H9 (cell line): ENCODE data around the gene TMOD3. TPM values are rescaled to one million over a fixed set of nuclear protein-coding genes. Genes with fewer than 3 reads are reported as not detected.

Experiments
- DNase-seq: peaks from one replicate; pipeline ENCODE4 v3.0.0-alpha.2; 2017
- H2AFZ ChIP-seq: one replicate; pipeline ENCODE4 v1.6.1; 2013; ENCODE audit warnings: mild to moderate bottlenecking, low read length, control low read depth, moderate library complexity
- H2AK5ac ChIP-seq: 2 replicates; pipeline ENCODE4 v1.6.1; 2013; ENCODE audit warnings: low read length, control low read depth, mixed read lengths; ENCODE audit not compliant: insufficient read length
- H2BK120ac ChIP-seq: one replicate; pipeline ENCODE4 v1.6.1; 2013; ENCODE audit warnings: low read depth, mild to moderate bottlenecking, low read length, control low read depth, inconsistent platforms; ENCODE audit not compliant: poor library complexity, severe bottlenecking
- H2BK12ac ChIP-seq: 2 replicates; pipeline ENCODE4 v1.6.1; 2013; ENCODE audit warnings: low read length, control low read depth, mixed read lengths, low read depth; ENCODE audit not compliant: insufficient read length
- H2BK15ac ChIP-seq: 2 replicates; pipeline ENCODE4 v1.6.1; 2013; ENCODE audit warnings: low read depth, low read length, control low read depth
- H2BK20ac ChIP-seq: one replicate; pipeline ENCODE4 v1.6.1; 2013; ENCODE audit warnings: low read depth, mild to moderate bottlenecking, low read length, control low read depth, inconsistent platforms; ENCODE audit not compliant: poor library complexity, severe bottlenecking
- H2BK5ac ChIP-seq: 2 replicates; pipeline ENCODE4 v1.6.1; 2013; ENCODE audit warnings: low read length, control low read depth, mixed read lengths; ENCODE audit not compliant: insufficient read length
- H3K14ac ChIP-seq: 2 replicates; pipeline ENCODE4 v1.6.1; 2013; ENCODE audit warnings: low read length, control low read depth; ENCODE audit not compliant: insufficient read depth
- H3K18ac ChIP-seq: 2 replicates; pipeline ENCODE4 v1.6.1; 2013; ENCODE audit warnings: low read depth, mild to moderate bottlenecking, mixed read lengths, low read length, control low read depth; ENCODE audit not compliant: insufficient read length
- H3K23ac ChIP-seq: 2 replicates; pipeline ENCODE4 v1.6.1; 2013; ENCODE audit warnings: low read length, control low read depth, mixed read lengths, low read depth; ENCODE audit not compliant: insufficient read length
- H3K23me2 ChIP-seq: 2 replicates; pipeline ENCODE4 v1.6.1; 2013; ENCODE audit warnings: low read depth, mild to moderate bottlenecking, mixed read lengths, low read length, control low read depth; ENCODE audit not compliant: insufficient read length, poor library complexity, severe bottlenecking
- H3K27ac ChIP-seq: 2 replicates; pipeline ENCODE4 v1.5.1; 2013; ENCODE audit warnings: low read length, control low read depth, mixed read lengths, low read depth; ENCODE audit not compliant: insufficient read length
- H3K27me3 ChIP-seq: 2 replicates; pipeline ENCODE4 v1.6.1; 2013; ENCODE audit warnings: low read length, control low read depth, inconsistent platforms; ENCODE audit not compliant: insufficient read depth
- H3K4ac ChIP-seq: 2 replicates; pipeline ENCODE4 v1.6.1; 2013; ENCODE audit warnings: low read depth, mild to moderate bottlenecking, control low read depth, inconsistent platforms, low read length, moderate library complexity
- H3K4me1 ChIP-seq: 2 replicates; pipeline ENCODE4 v1.6.1; 2013; ENCODE audit warnings: low read length, control low read depth, inconsistent platforms; ENCODE audit not compliant: insufficient read depth
- H3K4me2 ChIP-seq: 2 replicates; pipeline ENCODE4 v1.6.1; 2013; ENCODE audit warnings: low read length, control low read depth, mixed read lengths; ENCODE audit not compliant: insufficient read length, insufficient read depth
- H3K56ac ChIP-seq: 2 replicates; pipeline ENCODE4 v1.6.1; 2013; ENCODE audit warnings: low read depth, mild to moderate bottlenecking, mixed read lengths, low read length, control low read depth; ENCODE audit not compliant: insufficient read length
- H3K79me1 ChIP-seq: 2 replicates; pipeline ENCODE4 v1.6.1; 2013; ENCODE audit warnings: low read depth, mild to moderate bottlenecking, moderate library complexity, low read length, control low read depth, inconsistent platforms; ENCODE audit not compliant: insufficient read depth, poor library complexity, severe bottlenecking
- H3K79me2 ChIP-seq: 2 replicates; pipeline ENCODE4 v1.6.1; 2013; ENCODE audit warnings: low read length, control low read depth, inconsistent platforms; ENCODE audit not compliant: insufficient read depth
- H3K9ac ChIP-seq: 2 replicates; pipeline ENCODE4 v1.6.1; 2013; ENCODE audit warnings: low read length, control low read depth, mixed read lengths; ENCODE audit not compliant: insufficient read length; ENCODE audit errors: extremely low read depth
- H3K9me3 ChIP-seq: one replicate; pipeline ENCODE4 v1.6.1; 2013; ENCODE audit warnings: low read depth, low read length, inconsistent platforms; ENCODE audit not compliant: control insufficient read depth
- H3T11ph ChIP-seq: one replicate; pipeline ENCODE4 v1.6.1; 2013; ENCODE audit warnings: mild to moderate bottlenecking, low read length, control low read depth, inconsistent platforms
- H4K20me1 ChIP-seq: one replicate; pipeline ENCODE4 v1.6.1; 2013; ENCODE audit not compliant: control insufficient read depth, insufficient read length, insufficient read depth
- H4K5ac ChIP-seq: 2 replicates; pipeline ENCODE4 v1.6.1; 2013; ENCODE audit warnings: low read depth, mild to moderate bottlenecking, mixed read lengths, low read length, control low read depth; ENCODE audit not compliant: insufficient read length
- H4K8ac ChIP-seq: replicated peaks from 2 replicates; pipeline ENCODE4 v1.6.1; 2013; ENCODE audit warnings: low read length, control low read depth, mixed read lengths, low read depth; ENCODE audit not compliant: insufficient read length
- H4K91ac ChIP-seq: 2 replicates; pipeline ENCODE4 v1.6.1; 2013; ENCODE audit warnings: low read depth, mild to moderate bottlenecking, moderate library complexity, mixed read lengths, low read length, control low read depth; ENCODE audit not compliant: insufficient read length
- H3K27ac Mint-ChIP-seq, 3 experiments: 2 replicates in 2 of 3; 3 replicates in 1 of 3; pipeline ENCODE4 v1.8.0; 2020 to 2021; ENCODE audit warnings: mixed read lengths in 3 of 3, mild to moderate bottlenecking in 1 of 3, moderate library complexity in 1 of 3
- H3K27me3 Mint-ChIP-seq: 2 replicates; pipeline ENCODE4 v1.8.0; 2021; ENCODE audit warnings: low read depth, mild to moderate bottlenecking, moderate library complexity, mixed read lengths
- H3K36me3 Mint-ChIP-seq, 3 experiments: 2 replicates in 2 of 3; 3 replicates in 1 of 3; pipeline ENCODE4 v1.8.0; 2020 to 2021; ENCODE audit warnings: low read depth in 3 of 3, mixed read lengths in 3 of 3; ENCODE audit not compliant: insufficient read depth in 1 of 3
- H3K4me1 Mint-ChIP-seq, 2 experiments: 2 replicates each; pipeline ENCODE4 v1.8.0; 2020; ENCODE audit warnings: mixed read lengths in 2 of 2
- H3K4me3 Mint-ChIP-seq, 2 experiments: 2 replicates in 1 of 2; 3 replicates in 1 of 2; pipeline ENCODE4 v1.8.0; 2020 to 2021; ENCODE audit warnings: mild to moderate bottlenecking in 2 of 2, mixed read lengths in 2 of 2, moderate library complexity in 1 of 2
- H3K9me3 Mint-ChIP-seq, 2 experiments: 2 replicates in 1 of 2; 3 replicates in 1 of 2; pipeline ENCODE4 v1.8.0; 2020; ENCODE audit warnings: mild to moderate bottlenecking in 2 of 2, mixed read lengths in 2 of 2, moderate library complexity in 1 of 2
- CTCF ChIP-seq: fragments of 200-600 bp; sonication (generic); conservative IDR thresholded peaks from 3 replicates; pipeline ENCODE4 v1.8.0; 2021; ENCODE audit warnings: antibody characterized with exemption, mild to moderate bottlenecking
- WGBS: extraction: QIAGEN DNeasy Blood & Tissue Kit; methylation state at CpG from one replicate; pipeline ENCODE4 v1.1.7; 2013; ENCODE audit warnings: missing lambda C conversion rate, low lambda C conversion rate, mixed read lengths; ENCODE audit not compliant: insufficient read length; ENCODE audit errors: extremely low coverage; 5-methylcytosine and 5-hydroxymethylcytosine counted together
- total RNA-seq: library from RNA; stranded (reverse); gene quantifications from 2 replicates; pipeline ENCODE4 v1.2.1, GENCODE V29; 2021

TMOD3 gene
- total RNA-seq, 1 experiment from 2014 or later: 24.7 TPM

- H3K9ac ChIP-seq: no peak overlapping the region
Measured at GRCh38 chr15:51818150-51818549, 11.3 kb upstream of the TMOD3 start.

More at GRCh38 chr15:51818150-51818549, 11.3 kb upstream of the TMOD3 start:
- no peak overlapping the region for H2BK5ac ChIP-seq
- Mint-ChIP-seq H3K36me3 (peaks cover 0 to 10% (median 5%) of the 10 kb centered on the region in 3 experiments; a peak in 2 of 7 replicates), H3K4me3 (no peak overlapping the region), H3K27ac (no peak overlapping the region), H3K9me3 (peaks cover 13 to 16% of the 10 kb centered on the region in 2 experiments), H3K27me3 (peaks cover 3% of the 10 kb centered on the region), H3K4me1 (peaks cover 6 to 7% of the 10 kb centered on the region in 2 experiments)
- H4K8ac ChIP-seq: no peak overlapping the region
- H3K27me3 ChIP-seq: no peaks in the 10 kb centered on the region
- H3K4me1 ChIP-seq: 0 out of 2 replicates have a peak, but pooled peaks cover 3% of the 10 kb centered on the region
- H3K9me3 ChIP-seq: no peaks in the 10 kb centered on the region
- no peak for TF ChIP-seq CTCF
- H3K27ac ChIP-seq: no peak overlapping the region
- no peak overlapping the region for H2BK120ac ChIP-seq
- no peak overlapping the region for H3K56ac ChIP-seq
- no peaks in the 10 kb centered on the region for H3K79me2 ChIP-seq
- no peak overlapping the region for H4K91ac ChIP-seq
- H3T11ph ChIP-seq: no peak overlapping the region
- H3K4ac ChIP-seq: no peak overlapping the region
- H4K20me1 ChIP-seq: no peaks in the 10 kb centered on the region
- no peak overlapping the region for H3K23ac ChIP-seq
- no peak overlapping the region for H3K18ac ChIP-seq
- H2AFZ ChIP-seq: no peak overlapping the region
- H2BK12ac ChIP-seq: no peak overlapping the region
- DNase-seq: no peak
- no peak overlapping the region for H2BK20ac ChIP-seq
- H2AK5ac ChIP-seq: no peak overlapping the region
- H2BK15ac ChIP-seq: 0 out of 2 replicates have a peak overlapping the region, but pooled peaks have one; percentile 7
- H4K5ac ChIP-seq: no peak overlapping the region
- no peaks in the 10 kb centered on the region for H3K79me1 ChIP-seq
- no peak overlapping the region for H3K4me2 ChIP-seq
- no peaks in the 10 kb centered on the region for H3K23me2 ChIP-seq
- WGBS: no CpG with 5 or more reads among the region's 3 CpGs
- 0 out of 2 replicates have a peak overlapping the region, but pooled peaks have one; percentile 67 for H3K14ac ChIP-seq
